HEK293 (cell line): Measurements from ENCODE around the gene TRIM22.

Experiments
- CTCF ChIA-PET: fragments of 350-600 bp; formaldehyde crosslinking; extraction: SDS; loops from one replicate; lab custom pipeline; 2021; ENCODE audit warnings: antibody characterized with exemption; lab: Yijun Ruan, JAX
- POLR2A ChIA-PET: fragments of 300-600 bp; formaldehyde crosslinking; extraction: SDS; loops from one replicate; lab custom pipeline; 2020; ENCODE audit warnings: antibody characterized with exemption, inconsistent platforms; lab: Yijun Ruan, JAX
- H3K27ac ChIP-seq: fragments of 200-500 bp; sonication (Bioruptor generic); 2 replicates; pipeline ENCODE4 v1.5.1; 2014; ENCODE audit warnings: low read depth, low read length, control low read depth, inconsistent platforms; ENCODE audit errors: extremely low read depth
- H3K36me3 ChIP-seq, 2 experiments: fragments of 200-500 bp in 1 of 2; sonication (Bioruptor generic) in 1 of 2; 1 replicate in 1 of 2; 2 replicates in 1 of 2; pipeline ENCODE4 v1.5.1; 2014 to 2017; ENCODE audit warnings: inconsistent platforms in 2 of 2, low read length in 2 of 2; ENCODE audit not compliant: control insufficient read depth in 2 of 2, insufficient read depth in 1 of 2
- H3K4me1 ChIP-seq: fragments of 200-500 bp; sonication (Bioruptor generic); 2 replicates; pipeline ENCODE4 v1.5.1; 2014; ENCODE audit warnings: mild to moderate bottlenecking, low read length, inconsistent platforms; ENCODE audit not compliant: control insufficient read depth, insufficient read depth
- H3K4me3 ChIP-seq: 2 replicates; pipeline ENCODE4 v1.5.1; 2011; ENCODE audit warnings: low read depth, mild to moderate bottlenecking, control low read depth, low read length, moderate library complexity
- H3K9me3 ChIP-seq: fragments of 200-500 bp; sonication (Bioruptor generic); 2 replicates; pipeline ENCODE4 v1.5.1; 2014; ENCODE audit warnings: low read depth, low read length, inconsistent platforms; ENCODE audit not compliant: control insufficient read depth, insufficient read depth
- ATF2 ChIP-seq: fragments of 450-650 bp; formaldehyde crosslinking; IDR thresholded peaks from 2 replicates; pipeline ENCODE4 v1.5.1; 2016; ENCODE audit warnings: missing biosample characterization, missing genetic modification characterization, low read depth
- CTCF ChIP-seq: fragments of 450-650 bp; formaldehyde crosslinking; IDR thresholded peaks from 2 replicates; pipeline ENCODE4 v1.5.1; 2016; ENCODE audit warnings: missing biosample characterization, missing genetic modification characterization
- EGR2 ChIP-seq: fragments of 450-650 bp; formaldehyde crosslinking; IDR thresholded peaks from 2 replicates; pipeline ENCODE4 v1.5.1; 2016; ENCODE audit warnings: low read depth, missing biosample characterization, missing genetic modification characterization
- ELK4 ChIP-seq: IDR thresholded peaks from 2 replicates; pipeline ENCODE4 v1.6.1; 2011; ENCODE audit warnings: mild to moderate bottlenecking, low read depth, low read length, borderline replicate concordance
- KLF1 ChIP-seq: fragments of 450-650 bp; formaldehyde crosslinking; IDR thresholded peaks from 2 replicates; pipeline ENCODE4 v1.5.1; 2016; ENCODE audit warnings: missing biosample characterization, missing genetic modification characterization
- KLF10 ChIP-seq: fragments of 450-650 bp; IDR thresholded peaks from 2 replicates; pipeline ENCODE4 v1.5.1; 2018; ENCODE audit warnings: missing biosample characterization, mild to moderate bottlenecking, missing genetic modification characterization
- MZF1 ChIP-seq: fragments of 450-650 bp; formaldehyde crosslinking; IDR thresholded peaks from 2 replicates; pipeline ENCODE4 v1.5.1; 2017; ENCODE audit warnings: missing biosample characterization, missing genetic modification characterization, borderline replicate concordance
- PBX3 ChIP-seq: sonication (generic); formaldehyde crosslinking; IDR thresholded peaks from 2 replicates; pipeline ENCODE4 v1.8.1; 2022; ENCODE audit warnings: mild to moderate bottlenecking, moderate library complexity, missing genetic modification reagents
- PRDM6 ChIP-seq: fragments of 450-650 bp; formaldehyde crosslinking; IDR thresholded peaks from 2 replicates; pipeline ENCODE4 v1.5.1; 2017; ENCODE audit warnings: missing biosample characterization, missing genetic modification characterization
- REPIN1 ChIP-seq: fragments of 450-650 bp; formaldehyde crosslinking; IDR thresholded peaks from 2 replicates; pipeline ENCODE4 v1.5.1; 2017; ENCODE audit warnings: missing biosample characterization, missing genetic modification characterization, low read depth
- SALL2 ChIP-seq: fragments of 450-650 bp; formaldehyde crosslinking; IDR thresholded peaks from 2 replicates; pipeline ENCODE4 v1.5.0; 2017; ENCODE audit warnings: missing biosample characterization, mild to moderate bottlenecking, missing genetic modification characterization, borderline replicate concordance
- SCRT2 ChIP-seq: fragments of 450-650 bp; formaldehyde crosslinking; IDR thresholded peaks from 2 replicates; pipeline ENCODE4 v1.5.1; 2016; ENCODE audit warnings: missing biosample characterization, missing genetic modification characterization
- SP3 ChIP-seq: fragments of 450-650 bp; formaldehyde crosslinking; IDR thresholded peaks from 2 replicates; pipeline ENCODE4 v1.5.1; 2016; ENCODE audit warnings: missing biosample characterization, missing genetic modification characterization
- SP7 ChIP-seq: fragments of 450-650 bp; formaldehyde crosslinking; IDR thresholded peaks from 2 replicates; pipeline ENCODE4 v1.5.1; 2016; ENCODE audit warnings: missing biosample characterization, missing genetic modification characterization
- TCF7L2 ChIP-seq: IDR thresholded peaks from 2 replicates; pipeline ENCODE4 v1.6.1; 2011; ENCODE audit warnings: low read depth, mild to moderate bottlenecking, inconsistent platforms, low read length, moderate library complexity, borderline replicate concordance
- YY1 ChIP-seq: fragments of 450-650 bp; formaldehyde crosslinking; IDR thresholded peaks from 2 replicates; pipeline ENCODE4 v1.5.1; 2018; ENCODE audit warnings: missing biosample characterization, missing genetic modification characterization
- YY2 ChIP-seq: fragments of 450-650 bp; formaldehyde crosslinking; IDR thresholded peaks from 2 replicates; pipeline ENCODE4 v1.5.1; 2016; ENCODE audit warnings: missing biosample characterization, missing genetic modification characterization
- ZNF19 ChIP-seq: fragments of 450-650 bp; formaldehyde crosslinking; IDR thresholded peaks from 2 replicates; pipeline ENCODE4; 2016; ENCODE audit warnings: missing biosample characterization, missing genetic modification characterization, low read depth
- ZNF2 ChIP-seq: fragments of 450-650 bp; formaldehyde crosslinking; IDR thresholded peaks from 2 replicates; pipeline ENCODE4 v1.5.1; 2016; ENCODE audit warnings: missing biosample characterization, missing genetic modification characterization
- ZNF211 ChIP-seq: fragments of 450-650 bp; formaldehyde crosslinking; IDR thresholded peaks from 2 replicates; pipeline ENCODE4 v1.5.1; 2016; ENCODE audit warnings: low read depth, missing biosample characterization, missing genetic modification characterization
- ZNF24 ChIP-seq: fragments of 450-650 bp; formaldehyde crosslinking; IDR thresholded peaks from 2 replicates; pipeline ENCODE4 v1.5.1; 2016; ENCODE audit warnings: missing biosample characterization, missing genetic modification characterization
- ZNF311 ChIP-seq: fragments of 450-650 bp; formaldehyde crosslinking; IDR thresholded peaks from 2 replicates; pipeline ENCODE4 v1.5.1; 2017; ENCODE audit warnings: missing biosample characterization, missing genetic modification characterization, borderline replicate concordance
- ZNF394 ChIP-seq: fragments of 450-650 bp; formaldehyde crosslinking; IDR thresholded peaks from 2 replicates; pipeline ENCODE4 v1.5.1; 2016; ENCODE audit warnings: missing biosample characterization, missing genetic modification characterization, mild to moderate bottlenecking, moderate library complexity, borderline replicate concordance
- ZNF521 ChIP-seq: fragments of 450-650 bp; formaldehyde crosslinking; IDR thresholded peaks from 2 replicates; pipeline ENCODE4 v1.5.1; 2017; ENCODE audit warnings: missing biosample characterization, mild to moderate bottlenecking, missing genetic modification characterization
- ZNF558 ChIP-seq: fragments of 450-650 bp; formaldehyde crosslinking; IDR thresholded peaks from 2 replicates; pipeline ENCODE4 v1.5.1; 2016; ENCODE audit warnings: missing biosample characterization, missing genetic modification characterization
- ZNF585B ChIP-seq: fragments of 450-650 bp; formaldehyde crosslinking; IDR thresholded peaks from 2 replicates; pipeline ENCODE4 v1.5.1; 2016; ENCODE audit warnings: missing biosample characterization, missing genetic modification characterization
- ZNF658 ChIP-seq: fragments of 450-650 bp; formaldehyde crosslinking; IDR thresholded peaks from 2 replicates; pipeline ENCODE4; 2016; ENCODE audit warnings: missing biosample characterization, missing genetic modification characterization
- ZNF677 ChIP-seq: fragments of 450-650 bp; IDR thresholded peaks from 2 replicates; pipeline ENCODE4 v1.5.0; 2018; ENCODE audit warnings: missing biosample characterization, mild to moderate bottlenecking, missing genetic modification characterization, moderate library complexity
- ZNF707 ChIP-seq: fragments of 450-650 bp; formaldehyde crosslinking; IDR thresholded peaks from 2 replicates; pipeline ENCODE4 v1.5.1; 2016; ENCODE audit warnings: missing biosample characterization, missing genetic modification characterization
- ZNF776 ChIP-seq: fragments of 450-650 bp; formaldehyde crosslinking; IDR thresholded peaks from 2 replicates; pipeline ENCODE4 v1.5.0; 2017; ENCODE audit warnings: missing biosample characterization, missing genetic modification characterization, borderline replicate concordance

The TRIM22 gene

GRCh38 chr11:5665746-5666401, 23.7 kb upstream of the TRIM22 start:
- H3K4me3 ChIP-seq: no peak overlapping the region
- TF ChIP-seq ZNF677 (tag by site-specific recombination) (no peak), ATF2 (no peak), MZF1 (tag by site-specific recombination) (no peak), CTCF (no peak), SALL2 (tag by site-specific recombination) (no peak), ZNF585B (tag by site-specific recombination) (no peak), ZNF707 (tag by site-specific recombination) (no peak), ZNF558 (tag by site-specific recombination) (no peak), ZNF24 (tag by site-specific recombination) (no peak), REPIN1 (tag by site-specific recombination) (no peak), ZNF776 (tag by site-specific recombination) (no peak), ZNF658 (tag by site-specific recombination) (no peak), ZNF311 (no peak), KLF10 (no peak), SP7 (tag by site-specific recombination) (no peak), KLF1 (tag by site-specific recombination) (no peak), ZNF2 (tag by site-specific recombination) (no peak)
- ChIA-PET POLR2A (no interaction called here), CTCF (interaction anchor here (0.7 kb wide), 2 partner anchors 86 to 539 kb away, joined by 3 read pairs; no protein-coding TSS in a partner anchor)
- no peaks in the 10 kb centered on the region for H3K9me3 ChIP-seq
- H3K27ac ChIP-seq: no peak overlapping the region
- H3K36me3 ChIP-seq: peaks cover 0 to 34% of the 10 kb centered on the region in 2 experiments; a peak in 1 of 3 replicates
- H3K4me1 ChIP-seq: no peaks in the 10 kb centered on the region

- Histone ChIP-seq H3K36me3 (peaks cover 0 to 35% of the 10 kb centered on the region in 2 experiments; a peak in 1 of 3 replicates), H3K27ac (no peak overlapping the region), H3K4me1 (no peaks in the 10 kb centered on the region), H3K4me3 (no peak overlapping the region), H3K9me3 (no peaks in the 10 kb centered on the region)
- POLR2A ChIA-PET: no interaction called here
- CTCF ChIA-PET: no interaction called here
- no peak for TF ChIP-seq ZNF211 (tag by site-specific recombination)
- no peak for TF ChIP-seq PBX3 (CRISPR knock-in tag)
- TF ChIP-seq ELK4: no peak
- no peak for TF ChIP-seq ZNF521 (tag by site-specific recombination)
- TF ChIP-seq KLF10: no peak
- TF ChIP-seq YY1 (tag by site-specific recombination): no peak
- 0 out of 2 replicates have a peak, but pooled peaks have one; percentile 25 for TF ChIP-seq PRDM6 (tag by site-specific recombination)
- TF ChIP-seq ZNF19: no peak
- TF ChIP-seq TCF7L2: peak; percentile 88
- TF ChIP-seq ZNF394 (tag by site-specific recombination): no peak
- TF ChIP-seq ZNF24 (tag by site-specific recombination): no peak
- no peak for TF ChIP-seq SP3 (tag by site-specific recombination)
- TF ChIP-seq YY2 (tag by site-specific recombination): no peak
- TF ChIP-seq SCRT2: no peak
- no peak for TF ChIP-seq EGR2
Observed at GRCh38 chr11:5666402-5666793, 23.2 kb upstream of the TRIM22 start.
